ENCODE results near the gene ZNF581.

ZNF581 gene

DNA sequence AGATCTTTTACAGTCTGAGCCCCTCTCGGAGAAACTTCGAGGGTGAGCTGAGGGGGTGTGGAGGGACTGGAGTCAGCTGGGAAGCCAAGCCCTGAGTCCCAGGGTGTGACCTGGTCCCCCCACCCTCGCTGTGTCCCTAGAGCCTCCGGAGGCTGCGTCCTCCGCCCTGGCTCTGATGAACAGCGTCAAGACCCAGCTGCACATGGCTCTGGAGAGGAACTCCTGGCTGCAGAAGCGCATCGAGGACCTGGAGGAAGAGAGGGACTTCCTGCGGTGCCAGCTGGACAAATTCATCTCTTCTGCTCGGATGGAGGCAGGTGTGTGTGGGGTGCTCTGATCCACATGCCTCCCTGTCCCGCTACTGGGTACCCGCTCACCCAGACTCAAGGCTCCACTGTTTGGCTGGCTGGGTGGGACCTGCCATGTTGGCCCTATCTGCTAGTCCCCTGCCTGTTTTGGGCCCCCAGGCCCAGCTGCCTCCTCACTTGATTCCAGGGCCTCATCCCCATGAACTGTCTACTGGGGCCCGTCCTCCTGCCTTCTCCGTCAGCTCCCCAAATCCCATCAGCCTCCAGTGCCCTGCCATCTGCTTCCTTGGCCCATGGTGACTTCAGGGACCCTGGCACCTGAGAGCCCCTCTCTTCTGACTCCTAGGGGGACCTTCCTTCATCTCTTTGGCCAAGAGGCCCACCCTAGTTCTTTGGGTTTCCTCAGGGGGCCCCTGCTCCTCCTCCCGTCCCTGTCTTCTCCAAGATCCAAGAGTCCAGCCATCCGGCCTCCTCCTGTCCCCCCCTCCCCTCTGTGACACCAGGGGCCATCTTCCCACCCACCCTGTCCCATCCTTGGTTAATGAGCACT is 6.0 kb downstream of the ZNF581 start:
- TF ChIP-seq, protein P1, sequence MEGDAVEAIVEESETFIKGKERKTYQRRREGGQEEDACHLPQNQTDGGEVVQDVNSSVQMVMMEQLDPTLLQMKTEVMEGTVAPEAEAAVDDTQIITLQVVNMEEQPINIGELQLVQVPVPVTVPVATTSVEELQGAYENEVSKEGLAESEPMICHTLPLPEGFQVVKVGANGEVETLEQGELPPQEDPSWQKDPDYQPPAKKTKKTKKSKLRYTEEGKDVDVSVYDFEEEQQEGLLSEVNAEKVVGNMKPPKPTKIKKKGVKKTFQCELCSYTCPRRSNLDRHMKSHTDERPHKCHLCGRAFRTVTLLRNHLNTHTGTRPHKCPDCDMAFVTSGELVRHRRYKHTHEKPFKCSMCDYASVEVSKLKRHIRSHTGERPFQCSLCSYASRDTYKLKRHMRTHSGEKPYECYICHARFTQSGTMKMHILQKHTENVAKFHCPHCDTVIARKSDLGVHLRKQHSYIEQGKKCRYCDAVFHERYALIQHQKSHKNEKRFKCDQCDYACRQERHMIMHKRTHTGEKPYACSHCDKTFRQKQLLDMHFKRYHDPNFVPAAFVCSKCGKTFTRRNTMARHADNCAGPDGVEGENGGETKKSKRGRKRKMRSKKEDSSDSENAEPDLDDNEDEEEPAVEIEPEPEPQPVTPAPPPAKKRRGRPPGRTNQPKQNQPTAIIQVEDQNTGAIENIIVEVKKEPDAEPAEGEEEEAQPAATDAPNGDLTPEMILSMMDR (IDR thresholded peaks at IDR 0.05; ENCODE audit: borderline replicate concordance, insufficient read depth, low read depth, low read length) = no peak
- peak overlapping the region; percentile 90 for H3K4me3 ChIP-seq (ENCODE audit: low read depth, low read length)

DNA sequence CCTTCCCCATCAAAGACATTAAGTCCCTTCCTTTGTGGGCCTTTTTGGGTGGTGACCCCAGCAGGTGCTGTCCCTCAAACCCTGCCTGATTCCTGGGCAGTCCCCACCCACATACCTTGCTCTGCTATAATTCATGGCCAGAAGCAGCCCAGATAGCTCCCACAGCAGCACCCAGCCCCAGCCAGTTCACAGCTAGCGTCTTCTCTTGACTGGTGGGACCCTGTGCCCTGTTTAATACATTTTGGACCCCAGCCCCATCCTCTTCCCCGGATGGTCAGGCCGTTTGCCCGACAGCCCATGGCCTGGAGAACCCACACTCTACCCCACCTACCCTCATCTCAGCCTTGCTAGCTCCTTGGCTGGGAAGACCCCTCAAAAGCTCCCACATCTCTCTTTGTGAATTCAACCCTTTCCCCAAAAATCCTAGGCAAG is 6.7 kb downstream of the ZNF581 start:
- TF ChIP-seq, protein P1 (IDR thresholded peaks at IDR 0.05; ENCODE audit: borderline replicate concordance, insufficient read depth, low read depth, low read length) = no peak

DNA sequence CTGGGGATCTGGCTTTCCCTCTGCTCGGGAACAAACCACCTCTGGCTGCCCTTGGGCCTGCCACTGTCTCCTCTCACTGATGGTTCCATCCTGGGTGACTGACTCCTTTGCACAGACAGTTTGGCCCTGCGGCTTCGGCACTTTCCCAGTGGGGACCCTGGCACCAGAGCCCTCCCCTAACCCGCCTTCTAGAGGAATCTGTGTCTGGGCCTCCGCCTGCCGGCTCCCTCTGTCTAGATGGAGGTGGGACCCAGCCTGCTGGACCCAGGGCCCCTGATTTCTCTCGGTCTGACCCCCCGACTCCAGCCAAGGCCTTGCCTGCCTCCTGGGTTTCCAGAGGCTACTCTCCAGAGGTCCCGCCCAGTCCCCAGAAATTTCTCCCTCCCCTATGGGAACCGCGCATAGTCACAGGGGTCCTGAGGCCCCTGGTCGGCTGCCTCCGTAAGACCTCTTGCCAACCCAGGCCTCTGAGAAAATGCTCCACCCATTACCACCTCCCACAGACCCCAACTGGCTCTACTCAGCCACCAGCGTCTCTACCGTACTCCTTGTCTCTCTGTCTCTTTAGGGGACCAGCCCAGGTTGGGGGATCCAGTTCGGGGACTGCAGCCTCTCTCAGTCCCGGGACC is 7.3 kb downstream of the ZNF581 start:
- H3K4me3 ChIP-seq (ENCODE audit: low read depth, low read length) = no peak overlapping the region
- TF ChIP-seq, protein P1 (IDR thresholded peaks at IDR 0.05; ENCODE audit: borderline replicate concordance, insufficient read depth, low read depth, low read length) = no peak

More for the DNA sequence above, 6.7 kb downstream of the ZNF581 start:
- H3K4me3 ChIP-seq (ENCODE audit: low read depth, low read length) = no peak overlapping the region

DNA sequence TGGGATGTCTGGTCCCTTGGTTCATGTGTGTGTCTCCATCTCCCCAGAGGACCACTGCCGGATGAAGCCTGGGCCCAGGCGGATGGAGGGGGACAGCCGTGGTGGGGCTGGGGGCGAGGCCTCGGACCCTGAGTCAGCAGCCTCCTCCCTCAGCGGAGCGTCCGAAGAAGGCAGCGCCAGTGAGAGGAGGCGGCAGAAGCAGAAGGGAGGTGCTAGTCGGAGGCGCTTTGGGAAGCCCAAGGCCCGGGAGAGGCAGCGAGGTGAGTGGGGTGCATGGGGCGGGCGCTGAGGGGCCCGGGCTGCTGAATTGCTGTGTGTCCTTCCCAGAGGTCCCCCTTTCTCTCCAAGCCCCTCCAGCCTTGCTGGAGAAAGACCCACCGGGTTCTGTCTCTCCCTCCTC is 7.8 kb downstream of the ZNF581 start:
- H3K4me3 ChIP-seq (ENCODE audit: low read depth, low read length) = no peak overlapping the region
- TF ChIP-seq, protein P1 (IDR thresholded peaks at IDR 0.05; ENCODE audit: borderline replicate concordance, insufficient read depth, low read depth, low read length) = no peak

DNA sequence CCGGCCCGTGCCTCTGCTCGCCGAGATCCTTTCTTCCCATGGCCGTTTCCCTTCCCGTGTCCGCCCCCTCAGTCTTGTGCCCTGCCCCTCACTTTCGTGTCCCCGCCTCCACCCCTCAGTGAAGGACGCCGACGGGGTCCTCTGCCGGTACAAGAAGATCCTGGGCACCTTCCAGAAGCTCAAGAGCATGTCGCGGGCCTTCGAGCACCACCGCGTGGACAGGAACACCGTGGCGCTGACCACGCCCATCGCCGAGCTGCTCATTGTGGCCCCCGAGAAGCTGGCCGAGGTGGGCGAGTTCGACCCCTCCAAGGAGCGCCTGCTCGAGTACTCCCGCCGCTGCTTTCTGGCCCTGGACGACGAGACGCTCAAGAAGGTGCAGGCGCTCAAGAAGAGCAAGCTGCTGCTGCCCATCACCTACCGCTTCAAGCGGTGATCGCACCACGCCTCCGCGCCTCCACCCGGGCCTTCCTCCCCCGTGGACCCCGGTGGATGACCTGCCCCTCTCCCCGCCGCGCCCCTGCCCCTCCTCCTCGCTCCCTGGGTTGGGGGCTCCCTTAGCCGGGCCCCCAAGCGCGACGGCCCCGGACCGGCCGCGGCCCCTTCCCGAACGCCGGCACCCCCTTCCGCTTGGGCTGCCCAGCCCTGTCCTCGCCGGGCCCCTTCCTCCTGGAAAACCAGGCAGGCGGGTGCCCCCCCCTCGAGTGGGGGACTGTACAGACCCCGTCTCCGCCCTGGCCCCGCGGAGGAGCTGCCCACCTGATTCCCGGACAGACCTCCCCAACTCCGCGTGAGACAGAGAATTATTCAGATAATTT is 9.1 kb downstream of the ZNF581 start:
- TF ChIP-seq, protein P1 (IDR thresholded peaks at IDR 0.05; ENCODE audit: borderline replicate concordance, insufficient read depth, low read depth, low read length) = no peak
- no peak overlapping the region for H3K4me3 ChIP-seq (ENCODE audit: low read depth, low read length)

DNA sequence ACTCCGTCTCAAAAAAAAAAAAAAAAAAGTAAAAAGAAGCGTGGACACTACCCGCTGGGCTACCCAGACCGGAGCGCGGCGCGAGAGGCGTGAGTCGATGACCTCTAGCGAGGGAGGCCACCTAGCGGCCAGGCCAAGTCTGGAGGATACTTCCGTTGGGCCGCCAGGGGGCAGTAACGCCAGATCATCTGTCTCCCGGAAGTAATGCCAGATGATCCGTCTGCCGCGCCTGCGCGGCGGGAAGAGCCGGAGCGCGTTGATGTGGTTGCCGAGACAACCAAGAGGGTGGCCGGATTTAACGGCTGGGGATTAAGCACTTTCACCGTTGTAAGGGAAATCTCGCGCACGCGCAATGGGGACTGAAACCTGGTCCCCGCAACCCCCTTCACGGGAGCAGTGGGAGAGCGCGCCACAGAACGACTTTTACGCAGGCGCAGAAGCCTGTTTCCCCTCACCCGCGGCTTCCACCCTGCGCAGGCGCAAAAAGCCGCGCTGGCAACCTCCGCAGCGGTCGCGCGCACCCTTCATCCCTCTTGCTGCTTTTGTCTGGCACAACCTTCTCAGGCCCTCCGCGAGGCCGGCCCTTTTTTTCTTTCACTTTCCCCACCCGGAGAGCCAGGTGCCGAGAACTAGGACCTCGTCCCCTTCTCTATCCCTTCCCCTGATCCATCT is 10.3 kb downstream of the ZNF581 start:
- peak overlapping the region; percentile 92 for H3K4me3 ChIP-seq (ENCODE audit: low read depth, low read length)
- TF ChIP-seq, protein P1 (IDR thresholded peaks at IDR 0.05; ENCODE audit: borderline replicate concordance, insufficient read depth, low read depth, low read length) = peak; percentile 100

Data from GM12875 (cell line).